BJ (cell line): ENCODE measurements around the gene ALOXE3. TPM values are rescaled to one million over a fixed set of nuclear protein-coding genes. Genes with fewer than 3 reads are reported as not detected.

Experiments used
- CTCF ChIA-PET: fragments of 350-600 bp; formaldehyde crosslinking; extraction: SDS; loops from one replicate; lab custom pipeline; 2021; ENCODE audit warnings: antibody characterized with exemption, inconsistent platforms; lab: Yijun Ruan, JAX
- POLR2A ChIA-PET: fragments of 300-600 bp; sonication (Branson Sonifier 250); formaldehyde crosslinking; extraction: SDS; loops from one replicate; lab custom pipeline; 2021; ENCODE audit warnings: antibody characterized with exemption; lab: Charles Lee
- DNase-seq: peaks from one replicate; pipeline ENCODE4 v3.0.0-alpha.2; 2011; ENCODE audit warnings: low read depth
- H3K27me3 ChIP-seq: 2 replicates; pipeline ENCODE4 v1.6.0; 2011; ENCODE audit warnings: low read length; ENCODE audit not compliant: control insufficient read depth, insufficient read depth
- H3K36me3 ChIP-seq: 2 replicates; pipeline ENCODE4 v1.5.1; 2011; ENCODE audit warnings: low read length; ENCODE audit not compliant: control insufficient read depth, insufficient read depth
- H3K4me3 ChIP-seq: 2 replicates; pipeline ENCODE4 v1.5.1; 2011; ENCODE audit warnings: low read depth, mild to moderate bottlenecking, control low read depth, low read length
- polyA plus RNA-seq: library from polyadenylated mRNA; depleted of rRNA; stranded (reverse); fragments of >200 nt; gene quantifications from 2 replicates; pipeline ENCODE4 v1.2.3, GENCODE V29; 2011
- TF ChIP-seq, protein P1 (sequence below): IDR thresholded peaks from 2 replicates; pipeline ENCODE4 v1.5.1; 2011; ENCODE audit warnings: low read depth, mild to moderate bottlenecking, control low read depth, inconsistent platforms, low read length, moderate library complexity; ENCODE audit not compliant: insufficient read depth

ALOXE3 gene
- polyA plus RNA-seq, 1 experiment, result 0.10 TPM

DNA sequence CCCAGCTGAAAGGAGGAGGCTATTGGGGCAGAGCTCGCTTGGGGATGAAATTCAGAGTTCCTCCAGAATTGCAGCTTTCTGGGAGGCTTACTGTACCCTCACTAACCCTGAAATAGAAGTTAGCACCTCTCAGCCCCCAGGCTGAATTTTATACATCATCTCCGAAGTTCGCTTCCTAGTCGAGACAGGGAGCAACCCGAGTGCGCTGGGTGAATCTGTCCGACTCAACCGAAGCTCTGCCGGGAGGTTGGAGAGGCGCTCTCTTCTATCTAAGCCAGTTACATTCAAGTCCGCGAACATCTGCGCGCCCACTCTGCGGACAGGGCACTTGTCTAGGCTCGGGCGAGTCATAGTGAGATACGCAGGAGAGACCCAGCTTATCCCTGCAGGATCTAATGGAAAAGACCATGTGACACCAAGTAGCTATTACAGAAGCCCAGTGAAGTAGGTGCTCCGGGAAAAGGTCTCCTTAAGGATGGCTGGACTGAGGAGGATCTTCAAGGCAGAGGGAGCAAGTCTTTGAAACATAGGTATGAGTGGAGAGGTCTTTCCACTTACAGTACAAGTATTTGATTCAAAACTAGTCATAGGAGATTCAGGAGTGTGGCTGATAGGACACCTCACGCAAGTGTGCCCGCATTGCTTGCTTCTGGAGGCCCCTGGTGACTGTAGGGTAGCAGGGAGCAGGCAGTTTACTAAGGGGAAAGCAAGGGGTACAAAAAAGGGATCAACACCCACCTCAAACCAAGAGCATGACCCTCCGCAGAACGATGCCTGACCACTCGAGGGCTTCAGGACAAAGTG lies 6.2 kb upstream of the ALOXE3 start:
- POLR2A ChIA-PET, result no interaction called here
- no peak for DNase-seq
- H3K4me3 ChIP-seq, result peak overlapping the region; percentile 13
- TF ChIP-seq, protein P1, sequence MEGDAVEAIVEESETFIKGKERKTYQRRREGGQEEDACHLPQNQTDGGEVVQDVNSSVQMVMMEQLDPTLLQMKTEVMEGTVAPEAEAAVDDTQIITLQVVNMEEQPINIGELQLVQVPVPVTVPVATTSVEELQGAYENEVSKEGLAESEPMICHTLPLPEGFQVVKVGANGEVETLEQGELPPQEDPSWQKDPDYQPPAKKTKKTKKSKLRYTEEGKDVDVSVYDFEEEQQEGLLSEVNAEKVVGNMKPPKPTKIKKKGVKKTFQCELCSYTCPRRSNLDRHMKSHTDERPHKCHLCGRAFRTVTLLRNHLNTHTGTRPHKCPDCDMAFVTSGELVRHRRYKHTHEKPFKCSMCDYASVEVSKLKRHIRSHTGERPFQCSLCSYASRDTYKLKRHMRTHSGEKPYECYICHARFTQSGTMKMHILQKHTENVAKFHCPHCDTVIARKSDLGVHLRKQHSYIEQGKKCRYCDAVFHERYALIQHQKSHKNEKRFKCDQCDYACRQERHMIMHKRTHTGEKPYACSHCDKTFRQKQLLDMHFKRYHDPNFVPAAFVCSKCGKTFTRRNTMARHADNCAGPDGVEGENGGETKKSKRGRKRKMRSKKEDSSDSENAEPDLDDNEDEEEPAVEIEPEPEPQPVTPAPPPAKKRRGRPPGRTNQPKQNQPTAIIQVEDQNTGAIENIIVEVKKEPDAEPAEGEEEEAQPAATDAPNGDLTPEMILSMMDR, result no peak
- H3K36me3 ChIP-seq, result no peaks in the 10 kb centered on the region
- H3K27me3 ChIP-seq, result no peaks in the 10 kb centered on the region; the same call in 1 of the 2 replicates
- CTCF ChIA-PET, result interaction anchor here (0.7 to 1.5 kb wide), 7 partner anchors 11 to 259 kb away, joined by 3 to 7 read pairs (median 4); no protein-coding TSS in a partner anchor

DNA sequence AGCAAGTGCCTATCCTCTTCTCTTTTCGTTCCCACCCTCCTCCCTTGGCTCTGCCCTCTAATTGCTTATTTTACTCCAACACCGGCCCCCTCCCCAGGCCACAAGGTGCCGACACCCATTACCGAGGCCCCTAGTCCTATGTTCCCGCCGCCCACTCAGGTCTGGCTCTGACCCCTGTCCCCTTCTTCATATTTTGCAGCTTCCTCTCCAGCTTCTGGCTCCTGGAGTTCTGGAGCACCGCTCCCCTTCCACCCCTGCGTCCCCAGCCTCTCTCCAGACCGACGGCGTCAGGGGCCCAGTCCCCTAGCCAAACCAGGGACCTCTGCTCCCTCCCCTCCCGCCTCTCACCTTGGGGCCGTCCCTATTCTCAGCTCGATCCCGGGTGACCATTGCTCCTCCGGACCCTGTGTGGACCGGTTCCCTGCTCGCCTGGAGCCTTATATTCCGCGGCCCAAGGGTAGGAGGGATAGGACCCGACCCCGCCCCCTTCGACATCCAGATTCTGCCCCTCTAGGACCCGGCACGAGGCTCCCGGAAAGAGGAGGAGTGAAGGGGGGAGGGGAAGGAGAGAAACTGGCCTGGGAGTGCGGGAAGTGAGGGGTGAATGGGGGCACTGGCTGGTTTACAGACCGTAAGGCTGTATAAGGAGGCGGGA lies 5.5 kb upstream of the ALOXE3 start, which contains the start of gene HES7:
Gene HES7 (minus strand): TSS at position 412 of the 655 bp plus-strand sequence. CDS start 22 bp downstream, at position 390.
- Histone ChIP-seq H3K4me3 (peak within 1 kb of the TSS; percentile 59), H3K36me3 (no peaks in the 10 kb centered on the region), H3K27me3 (no peaks in the 10 kb centered on the region; the same call in 1 of the 2 replicates)
- DNase-seq, result no peak
- CTCF ChIA-PET, result interaction anchor here (0.7 to 2.4 kb wide), 9 partner anchors 11 to 260 kb away, joined by 3 to 8 read pairs (median 4); no protein-coding TSS in a partner anchor
- TF ChIP-seq, protein P1, result no peak
- POLR2A ChIA-PET, result no interaction called here

DNA sequence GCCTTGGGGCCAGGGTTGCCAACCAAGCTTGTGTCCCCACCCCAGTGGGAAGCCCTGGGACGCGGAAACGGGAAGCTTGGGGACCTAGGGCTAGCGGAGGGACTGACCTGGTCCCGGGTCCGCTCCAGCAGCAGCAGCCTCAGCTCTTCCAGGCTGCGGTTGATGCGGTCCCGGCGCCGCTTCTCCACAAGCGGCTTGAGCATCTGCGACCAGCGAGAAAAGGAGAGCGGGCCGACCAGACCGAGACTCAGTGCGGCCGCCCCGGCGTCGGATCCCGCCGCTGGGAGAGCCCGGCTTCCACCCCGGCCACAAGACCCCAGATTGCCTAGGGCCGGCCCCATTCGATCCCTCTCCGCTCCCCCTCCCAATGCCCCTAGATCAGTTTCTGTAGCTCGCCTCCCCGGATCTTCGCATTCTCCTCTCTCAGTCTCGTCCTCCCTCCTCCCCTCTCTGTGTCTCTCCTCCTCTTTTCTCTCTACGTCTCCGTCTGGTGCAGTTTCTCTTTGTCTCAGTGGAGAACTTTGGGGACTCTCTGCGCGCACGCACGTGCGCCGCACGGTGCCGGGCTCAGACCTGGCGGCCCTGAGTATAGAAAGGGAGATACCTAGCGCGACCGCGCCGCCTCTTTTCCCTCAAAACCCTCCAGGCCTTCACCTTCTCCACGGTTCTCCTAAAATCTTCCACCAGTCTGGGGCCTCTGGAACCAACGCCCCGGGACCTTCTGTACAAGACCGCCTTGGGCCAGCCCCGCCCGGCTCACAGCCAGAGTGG lies 4.8 kb upstream of the ALOXE3 start:
- POLR2A ChIA-PET, result interaction anchor here (0.6 to 0.7 kb wide), 2 partner anchors 10 to 565 kb away, joined by 3 to 7 read pairs; no protein-coding TSS in a partner anchor
- Histone ChIP-seq H3K36me3 (no peaks in the 10 kb centered on the region), H3K4me3 (peak overlapping the region; percentile 59), H3K27me3 (no peaks in the 10 kb centered on the region; the same call in 1 of the 2 replicates)
- CTCF ChIA-PET, result interaction anchor here (1.0 to 2.4 kb wide), 7 partner anchors 11 to 178 kb away, joined by 3 to 9 read pairs (median 4); no protein-coding TSS in a partner anchor
- no peak for DNase-seq
- TF ChIP-seq, protein P1, result no peak

DNA sequence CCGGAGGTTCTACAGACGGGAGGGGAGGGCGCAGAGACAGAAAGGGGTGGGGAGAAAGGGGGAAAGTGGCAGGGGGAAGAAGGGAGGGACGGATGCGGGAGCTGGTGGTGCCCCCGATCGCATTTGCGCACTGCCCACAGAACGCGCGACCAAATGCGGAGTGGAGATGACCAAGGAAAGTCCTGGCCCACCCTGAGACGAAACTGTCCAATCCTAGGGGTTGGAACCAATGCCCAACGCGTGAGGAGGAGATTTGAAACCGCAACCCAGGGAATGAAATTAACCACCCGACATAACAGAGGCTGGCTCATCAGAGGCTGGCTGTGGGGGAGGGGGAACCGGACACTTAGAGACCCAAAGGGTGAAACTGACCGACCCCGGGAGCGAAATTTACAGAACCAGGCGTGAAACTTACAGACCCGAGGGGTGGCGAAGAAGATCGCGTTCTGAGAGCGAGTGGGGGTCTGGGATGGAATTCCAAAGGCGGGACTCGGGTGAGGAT lies 4.2 kb upstream of the ALOXE3 start:
- Histone ChIP-seq H3K4me3 (peak overlapping the region; percentile 59), H3K27me3 (no peaks in the 10 kb centered on the region; the same call in 1 of the 2 replicates), H3K36me3 (no peaks in the 10 kb centered on the region)
- POLR2A ChIA-PET, result no interaction called here
- TF ChIP-seq, protein P1, result no peak
- no peak for DNase-seq
- CTCF ChIA-PET, result interaction anchor here (0.7 to 2.4 kb wide), 8 partner anchors 11 to 287 kb away, joined by 3 to 9 read pairs (median 4); no protein-coding TSS in a partner anchor
